ENCODE measurements around the gene KIAA0319L.

GRCh38 chr1:35443768-35444518, 113.3 kb downstream of the KIAA0319L start:
- TF ChIP-seq, protein P1, sequence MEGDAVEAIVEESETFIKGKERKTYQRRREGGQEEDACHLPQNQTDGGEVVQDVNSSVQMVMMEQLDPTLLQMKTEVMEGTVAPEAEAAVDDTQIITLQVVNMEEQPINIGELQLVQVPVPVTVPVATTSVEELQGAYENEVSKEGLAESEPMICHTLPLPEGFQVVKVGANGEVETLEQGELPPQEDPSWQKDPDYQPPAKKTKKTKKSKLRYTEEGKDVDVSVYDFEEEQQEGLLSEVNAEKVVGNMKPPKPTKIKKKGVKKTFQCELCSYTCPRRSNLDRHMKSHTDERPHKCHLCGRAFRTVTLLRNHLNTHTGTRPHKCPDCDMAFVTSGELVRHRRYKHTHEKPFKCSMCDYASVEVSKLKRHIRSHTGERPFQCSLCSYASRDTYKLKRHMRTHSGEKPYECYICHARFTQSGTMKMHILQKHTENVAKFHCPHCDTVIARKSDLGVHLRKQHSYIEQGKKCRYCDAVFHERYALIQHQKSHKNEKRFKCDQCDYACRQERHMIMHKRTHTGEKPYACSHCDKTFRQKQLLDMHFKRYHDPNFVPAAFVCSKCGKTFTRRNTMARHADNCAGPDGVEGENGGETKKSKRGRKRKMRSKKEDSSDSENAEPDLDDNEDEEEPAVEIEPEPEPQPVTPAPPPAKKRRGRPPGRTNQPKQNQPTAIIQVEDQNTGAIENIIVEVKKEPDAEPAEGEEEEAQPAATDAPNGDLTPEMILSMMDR (IDR thresholded peaks at IDR 0.05; ENCODE audit: low read depth, low read length, missing input control), result no peak
- TF ChIP-seq YY1 (IDR thresholded peaks at IDR 0.05) (no peak), GABPA (IDR thresholded peaks at IDR 0.05 in 1 of 2, conservative IDR thresholded peaks at IDR 0.05 in 1 of 2) (no peak), SP1 (IDR thresholded peaks at IDR 0.05) (no peak)

Measured in liver (tissue), 3 donors.